ENCODE measurements around the gene PYGL.
"Not testable (repeated sequence)": the region's sequence is repeated elsewhere in the genome, so short reads cannot be mapped to it uniquely, and the experiment has no call there.

Gene PYGL

GRCh38 chr14:50929506-50929905 lies 14.8 kb downstream of the PYGL start:
- H3K4me3 ChIP-seq (ENCODE audit: low read depth, low read length): no peak overlapping the region

- H3K4me3 ChIP-seq (ENCODE audit: low read depth, low read length): no peak overlapping the region
Measured at GRCh38 chr14:50928002-50928635, 16.2 kb downstream of the PYGL start.

- no peak overlapping the region for H3K4me3 ChIP-seq (ENCODE audit: low read depth, low read length)
Measured at GRCh38 chr14:50926851-50927386, 17.4 kb downstream of the PYGL start.

- H3K4me3 ChIP-seq (ENCODE audit: low read depth, low read length): no peak overlapping the region
Measured at GRCh38 chr14:50924843-50925242, 19.4 kb downstream of the PYGL start.

GRCh38 chr14:50924236-50924635 lies 20.0 kb downstream of the PYGL start:
- no peak overlapping the region for H3K4me3 ChIP-seq (ENCODE audit: low read depth, low read length)

GRCh38 chr14:50922803-50923202 lies 21.5 kb downstream of the PYGL start:
- no peak overlapping the region for H3K4me3 ChIP-seq (ENCODE audit: low read depth, low read length)

- H3K4me3 ChIP-seq (ENCODE audit: low read depth, low read length): no peak overlapping the region
Measured at GRCh38 chr14:50920482-50921230, 23.6 kb downstream of the PYGL start.

GRCh38 chr14:50919524-50919923 lies 24.8 kb downstream of the PYGL start:
- not testable (repeated sequence) for H3K4me3 ChIP-seq (ENCODE audit: low read depth, low read length)

- H3K4me3 ChIP-seq (ENCODE audit: low read depth, low read length): no peak overlapping the region
Measured at GRCh38 chr14:50917449-50917848, 26.8 kb downstream of the PYGL start.

- H3K4me3 ChIP-seq (ENCODE audit: low read depth, low read length): no peak overlapping the region
Measured at GRCh38 chr14:50910495-50911420, 33.5 kb downstream of the PYGL start.

GRCh38 chr14:50906326-50907065 lies 37.8 kb downstream of the PYGL start:
- no peak overlapping the region for H3K4me3 ChIP-seq (ENCODE audit: low read depth, low read length)

- H3K4me3 ChIP-seq (ENCODE audit: low read depth, low read length): no peak overlapping the region
Measured at GRCh38 chr14:50904719-50905118, 39.6 kb downstream of the PYGL start.

GRCh38 chr14:50901361-50901760 lies 42.9 kb downstream of the PYGL start:
- no peak overlapping the region for H3K4me3 ChIP-seq (ENCODE audit: low read depth, low read length)

GRCh38 chr14:50897658-50898175 lies 46.6 kb downstream of the PYGL start:
- H3K4me3 ChIP-seq (ENCODE audit: low read depth, low read length): no peak overlapping the region

- H3K4me3 ChIP-seq (ENCODE audit: low read depth, low read length): not testable (repeated sequence)
Measured at GRCh38 chr14:50897005-50897404, 47.3 kb downstream of the PYGL start.

- not testable (repeated sequence) for H3K4me3 ChIP-seq (ENCODE audit: low read depth, low read length)
Measured at GRCh38 chr14:50896421-50896820, 47.9 kb downstream of the PYGL start.

GRCh38 chr14:50892255-50892654 lies 52.0 kb downstream of the PYGL start:
- no peak overlapping the region for H3K4me3 ChIP-seq (ENCODE audit: low read depth, low read length)

- H3K4me3 ChIP-seq (ENCODE audit: low read depth, low read length): no peak overlapping the region
Measured at GRCh38 chr14:50887476-50887875, 56.8 kb downstream of the PYGL start.

- no peak overlapping the region for H3K4me3 ChIP-seq (ENCODE audit: low read depth, low read length)
Measured at GRCh38 chr14:50883827-50884197, 60.5 kb downstream of the PYGL start.
